Activated CD8-positive, alpha-beta memory T cell treated with anti-CD3 and anti-CD28 coated beads, Interleukin-2, amount 10 ng/mL, durations not matched to agents 7 days and 5 days (primary cell): ENCODE data around the gene RAP1B. TPM values are rescaled to one million over a fixed set of nuclear protein-coding genes. Genes with fewer than 3 reads are reported as not detected.

ENCODE experiments used
- ATAC-seq: fragments of 150-1000 bp; cut with Tn5 transposase; one replicate; pipeline ENCODE4 v1.10.0; 2021; ENCODE audit warnings: moderate library complexity
- CTCF ChIA-PET: fragments of 350-600 bp; sonication (Branson Sonifier 250); formaldehyde crosslinking; loops from one replicate; lab custom pipeline; 2021; ENCODE audit warnings: antibody characterized with exemption; lab: Charles Lee
- DNase-seq: peaks from one replicate; pipeline ENCODE4 v3.0.0-alpha.2; 2020
- H3K27ac Mint-ChIP-seq: one replicate; pipeline ENCODE4 v1.8.0; 2021; ENCODE audit warnings: mild to moderate bottlenecking, mixed read lengths
- H3K27me3 Mint-ChIP-seq: one replicate; pipeline ENCODE4 v1.8.0; 2021; ENCODE audit warnings: mixed read lengths
- H3K36me3 Mint-ChIP-seq: one replicate; pipeline ENCODE4 v1.8.0; 2021; ENCODE audit warnings: mild to moderate bottlenecking, mixed read lengths
- H3K4me1 Mint-ChIP-seq: one replicate; pipeline ENCODE4 v1.8.0; 2021; ENCODE audit warnings: mixed read lengths
- H3K4me3 Mint-ChIP-seq: one replicate; pipeline ENCODE4 v1.8.0; 2021; ENCODE audit warnings: mild to moderate bottlenecking, moderate library complexity, mixed read lengths
- H3K9me3 Mint-ChIP-seq: one replicate; pipeline ENCODE4 v1.8.0; 2022; ENCODE audit warnings: low read depth, mixed read lengths
- total RNA-seq, 2 experiments: library from RNA; stranded (reverse); gene quantifications; one replicate each; pipeline ENCODE4 v1.2.3, GENCODE V29; 2021

Gene RAP1B
- total RNA-seq, 2 experiments from 2014 or later = 211 to 252 TPM

GRCh38 chr12:68587448-68587873 lies 23.2 kb upstream of the RAP1B start:
- H3K4me3 Mint-ChIP-seq = no peak overlapping the region
- CTCF ChIA-PET = interaction anchor here (0.9 to 1.1 kb wide), 3 partner anchors 9 to 26 kb away, joined by 4 to 6 read pairs (median 4); no protein-coding TSS in a partner anchor
- peak overlapping the region; percentile 66 for H3K27ac Mint-ChIP-seq
- peaks cover 12% of the 10 kb centered on the region for H3K9me3 Mint-ChIP-seq
- peak; percentile 90 for ATAC-seq
- H3K27me3 Mint-ChIP-seq = no peaks in the 10 kb centered on the region
- peaks cover 22% of the 10 kb centered on the region for H3K36me3 Mint-ChIP-seq
- peaks cover 31% of the 10 kb centered on the region for H3K4me1 Mint-ChIP-seq
- peak; percentile 81 for DNase-seq

GRCh38 chr12:68589194-68589593 lies 21.5 kb upstream of the RAP1B start:
- ATAC-seq = no peak
- Mint-ChIP-seq H3K4me1 (peaks cover 34% of the 10 kb centered on the region), H3K27me3 (no peaks in the 10 kb centered on the region), H3K27ac (peak overlapping the region; percentile 10), H3K36me3 (peaks cover 25% of the 10 kb centered on the region), H3K9me3 (peaks cover 12% of the 10 kb centered on the region), H3K4me3 (no peak overlapping the region)
- CTCF ChIA-PET = interaction anchor here (1.0 kb wide), 1 partner anchor 42 kb away, joined by 3 read pairs; no protein-coding TSS in a partner anchor
- no peak for DNase-seq

GRCh38 chr12:68591734-68592418 lies 18.8 kb upstream of the RAP1B start:
- no peaks in the 10 kb centered on the region for H3K27me3 Mint-ChIP-seq
- ATAC-seq = peak; percentile 52
- peak overlapping the region; percentile 84 for H3K27ac Mint-ChIP-seq
- H3K9me3 Mint-ChIP-seq = peaks cover 12% of the 10 kb centered on the region
- CTCF ChIA-PET = interaction anchor here (0.6 to 1.2 kb wide), 2 partner anchors 94 to 142 kb away, joined by 3 read pairs; no protein-coding TSS in a partner anchor
- H3K4me1 Mint-ChIP-seq = peaks cover 29% of the 10 kb centered on the region
- peaks cover 25% of the 10 kb centered on the region for H3K36me3 Mint-ChIP-seq
- DNase-seq = peak; percentile 45
- peak overlapping the region; percentile 32 for H3K4me3 Mint-ChIP-seq

- DNase-seq (no peak), ATAC-seq (no peak)
- no peak overlapping the region for H3K4me3 Mint-ChIP-seq
- no peak overlapping the region for H3K27ac Mint-ChIP-seq
- H3K27me3 Mint-ChIP-seq = no peaks in the 10 kb centered on the region
- H3K4me1 Mint-ChIP-seq = peaks cover 31% of the 10 kb centered on the region
- peaks cover 17% of the 10 kb centered on the region for H3K36me3 Mint-ChIP-seq
- CTCF ChIA-PET = interaction anchor here (1.0 to 1.2 kb wide), 2 partner anchors 16 to 17 kb away, joined by 3 to 4 read pairs; no protein-coding TSS in a partner anchor
- peaks cover 6% of the 10 kb centered on the region for H3K9me3 Mint-ChIP-seq
These were observed 15.5 kb upstream of the RAP1B start for GRCh38 chr12:68595241-68595640.

- Mint-ChIP-seq H3K27ac (no peak overlapping the region), H3K27me3 (no peaks in the 10 kb centered on the region), H3K4me3 (no peak overlapping the region), H3K4me1 (peaks cover 14% of the 10 kb centered on the region), H3K36me3 (peaks cover 6% of the 10 kb centered on the region), H3K9me3 (no peaks in the 10 kb centered on the region)
- ATAC-seq (no peak), DNase-seq (no peak)
- CTCF ChIA-PET = interaction anchor here (1.3 kb wide), 1 partner anchor 12 kb away, joined by 3 read pairs; no protein-coding TSS in a partner anchor
These were observed 8.9 kb upstream of the RAP1B start for GRCh38 chr12:68601767-68602166.

GRCh38 chr12:68602720-68603119 lies 8.0 kb upstream of the RAP1B start:
- no peak overlapping the region for H3K27ac Mint-ChIP-seq
- H3K4me1 Mint-ChIP-seq = peaks cover 14% of the 10 kb centered on the region
- H3K9me3 Mint-ChIP-seq = no peaks in the 10 kb centered on the region
- DNase-seq = no peak
- no peaks in the 10 kb centered on the region for H3K27me3 Mint-ChIP-seq
- CTCF ChIA-PET = interaction anchor here (1.3 kb wide), 1 partner anchor 11 kb away, joined by 3 read pairs; no protein-coding TSS in a partner anchor
- peaks cover 5% of the 10 kb centered on the region for H3K36me3 Mint-ChIP-seq
- ATAC-seq = no peak
- H3K4me3 Mint-ChIP-seq = no peak overlapping the region

- H3K36me3 Mint-ChIP-seq = peaks cover 16% of the 10 kb centered on the region
- H3K4me3 Mint-ChIP-seq = no peak overlapping the region
- DNase-seq (no peak), ATAC-seq (no peak)
- peaks cover 19% of the 10 kb centered on the region for H3K4me1 Mint-ChIP-seq
- no peaks in the 10 kb centered on the region for H3K27me3 Mint-ChIP-seq
- H3K27ac Mint-ChIP-seq = peak overlapping the region; percentile 3
- CTCF ChIA-PET = interaction anchor here (0.9 kb wide), 1 partner anchor 14 kb away, joined by 4 read pairs; no protein-coding TSS in a partner anchor
- H3K9me3 Mint-ChIP-seq = no peaks in the 10 kb centered on the region
These were observed 2.5 kb upstream of the RAP1B start for GRCh38 chr12:68608191-68608590.

- DNase-seq = peak; percentile 49
- Mint-ChIP-seq H3K27ac (peak overlapping the region; percentile 94), H3K4me3 (peak overlapping the region; percentile 77), H3K27me3 (no peaks in the 10 kb centered on the region), H3K4me1 (peaks cover 33% of the 10 kb centered on the region), H3K36me3 (peaks cover 31% of the 10 kb centered on the region), H3K9me3 (no peaks in the 10 kb centered on the region)
- ATAC-seq = no peak
- CTCF ChIA-PET = interaction anchor here (0.7 to 1.9 kb wide), 5 partner anchors 35 to 129 kb away, joined by 3 to 6 read pairs (median 3); no protein-coding TSS in a partner anchor
These were observed 715 bp upstream of the RAP1B start for GRCh38 chr12:68609998-68610369.

- ATAC-seq = peak; percentile 3
- peaks cover 38% of the 10 kb centered on the region for H3K36me3 Mint-ChIP-seq
- H3K27me3 Mint-ChIP-seq = no peaks in the 10 kb centered on the region
- CTCF ChIA-PET = interaction anchor here (0.7 to 1.9 kb wide), 7 partner anchors 32 to 571 kb away, joined by 3 to 6 read pairs (median 3); no protein-coding TSS in a partner anchor
- peaks cover 43% of the 10 kb centered on the region for H3K4me1 Mint-ChIP-seq
- peak; percentile 70 for DNase-seq
- peak overlapping the region; percentile 97 for H3K27ac Mint-ChIP-seq
- H3K4me3 Mint-ChIP-seq = peak overlapping the region; percentile 92
- H3K9me3 Mint-ChIP-seq = no peaks in the 10 kb centered on the region
These were observed 551 bp downstream of the RAP1B start for GRCh38 chr12:68611094-68611805.

- peaks cover 45% of the 10 kb centered on the region for H3K4me1 Mint-ChIP-seq
- peak overlapping the region; percentile 97 for H3K27ac Mint-ChIP-seq
- peaks cover 38% of the 10 kb centered on the region for H3K36me3 Mint-ChIP-seq
- peak overlapping the region; percentile 92 for H3K4me3 Mint-ChIP-seq
- H3K9me3 Mint-ChIP-seq = no peaks in the 10 kb centered on the region
- H3K27me3 Mint-ChIP-seq = no peaks in the 10 kb centered on the region
- no peak for DNase-seq
- no peak for ATAC-seq
- CTCF ChIA-PET = interaction anchor here (1.0 to 1.3 kb wide), 3 partner anchors 63 to 571 kb away, joined by 3 read pairs; no protein-coding TSS in a partner anchor
These were observed 1.1 kb downstream of the RAP1B start for GRCh38 chr12:68611806-68612160.

GRCh38 chr12:68612202-68612601 lies 1.5 kb downstream of the RAP1B start:
- Mint-ChIP-seq H3K36me3 (peaks cover 39% of the 10 kb centered on the region), H3K4me1 (peaks cover 47% of the 10 kb centered on the region), H3K9me3 (no peaks in the 10 kb centered on the region), H3K27me3 (no peaks in the 10 kb centered on the region), H3K27ac (peak overlapping the region; percentile 97), H3K4me3 (peak overlapping the region; percentile 92)
- CTCF ChIA-PET = interaction anchor here (0.9 to 1.3 kb wide), 4 partner anchors 63 to 572 kb away, joined by 3 read pairs; no protein-coding TSS in a partner anchor
- ATAC-seq = no peak
- no peak for DNase-seq

GRCh38 chr12:68612697-68613096 lies 2.0 kb downstream of the RAP1B start:
- no peak for DNase-seq
- Mint-ChIP-seq H3K36me3 (peaks cover 43% of the 10 kb centered on the region), H3K4me3 (peak overlapping the region; percentile 92), H3K4me1 (peaks cover 51% of the 10 kb centered on the region), H3K27me3 (no peaks in the 10 kb centered on the region), H3K27ac (peak overlapping the region; percentile 97), H3K9me3 (no peaks in the 10 kb centered on the region)
- CTCF ChIA-PET = interaction anchor here (0.6 to 1.6 kb wide), 9 partner anchors 17 to 572 kb away, joined by 3 to 4 read pairs (median 3); no protein-coding TSS in a partner anchor
- ATAC-seq = no peak
